ENCODE measurements around the gene ERC2.

- TF ChIP-seq, protein P1, sequence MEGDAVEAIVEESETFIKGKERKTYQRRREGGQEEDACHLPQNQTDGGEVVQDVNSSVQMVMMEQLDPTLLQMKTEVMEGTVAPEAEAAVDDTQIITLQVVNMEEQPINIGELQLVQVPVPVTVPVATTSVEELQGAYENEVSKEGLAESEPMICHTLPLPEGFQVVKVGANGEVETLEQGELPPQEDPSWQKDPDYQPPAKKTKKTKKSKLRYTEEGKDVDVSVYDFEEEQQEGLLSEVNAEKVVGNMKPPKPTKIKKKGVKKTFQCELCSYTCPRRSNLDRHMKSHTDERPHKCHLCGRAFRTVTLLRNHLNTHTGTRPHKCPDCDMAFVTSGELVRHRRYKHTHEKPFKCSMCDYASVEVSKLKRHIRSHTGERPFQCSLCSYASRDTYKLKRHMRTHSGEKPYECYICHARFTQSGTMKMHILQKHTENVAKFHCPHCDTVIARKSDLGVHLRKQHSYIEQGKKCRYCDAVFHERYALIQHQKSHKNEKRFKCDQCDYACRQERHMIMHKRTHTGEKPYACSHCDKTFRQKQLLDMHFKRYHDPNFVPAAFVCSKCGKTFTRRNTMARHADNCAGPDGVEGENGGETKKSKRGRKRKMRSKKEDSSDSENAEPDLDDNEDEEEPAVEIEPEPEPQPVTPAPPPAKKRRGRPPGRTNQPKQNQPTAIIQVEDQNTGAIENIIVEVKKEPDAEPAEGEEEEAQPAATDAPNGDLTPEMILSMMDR (IDR thresholded peaks at IDR 0.05; ENCODE audit: insufficient read depth, low read depth, low read length) = no peak
- no peak for TF ChIP-seq EZH2 (IDR thresholded peaks at IDR 0.05; ENCODE audit: insufficient read depth, low read length)
Measured at GRCh38 chr3:56238299-56238698, 230.0 kb downstream of the ERC2 start.

Data from astrocyte (in vitro differentiated cells and primary cell).